Transverse colon (tissue), 4 donors: ENCODE measurements around the gene CSF1R. TPM values are rescaled to one million over a fixed set of nuclear protein-coding genes. Genes with fewer than 3 reads are reported as not detected.

ENCODE experiments used
- DNase-seq: peaks from one replicate; pipeline ENCODE4 v3.0.0-alpha.2; 2019
- H3K27ac ChIP-seq, 4 donors: fragments of 200-600 bp; sonication (generic); 2 replicates each; pipeline ENCODE4 v1.5.1; 2016 to 2018; ENCODE audit warnings: inconsistent platforms in 4 of 4
- H3K27me3 ChIP-seq: fragments of 200-600 bp; sonication (generic); 2 replicates; pipeline ENCODE4 v1.5.1; 2017; ENCODE audit warnings: inconsistent platforms
- H3K36me3 ChIP-seq, 4 donors: fragments of 200-600 bp; sonication (generic); 2 replicates each; pipeline ENCODE4 v1.5.1; 2017 to 2019; ENCODE audit warnings: inconsistent platforms in 4 of 4
- H3K4me1 ChIP-seq, 4 donors: fragments of 200-600 bp; sonication (generic); 2 replicates each; pipeline ENCODE4 v1.5.1; 2017 to 2020; ENCODE audit warnings: inconsistent platforms in 4 of 4
- H3K4me3 ChIP-seq, 4 donors: fragments of 200-600 bp; sonication (generic); 1 replicate in 1 of 4; 2 replicates in 3 of 4; pipeline versions ENCODE4 v1.5.1 to v1.6.1; 2017 to 2019; ENCODE audit warnings: inconsistent platforms in 4 of 4
- H3K9me3 ChIP-seq, 2 donors: fragments of 200-600 bp; sonication (generic); 2 replicates each; pipeline ENCODE4 v1.5.1; 2017 to 2019; ENCODE audit warnings: inconsistent platforms in 2 of 2
- EP300 ChIP-seq: sonication (generic); formaldehyde crosslinking; IDR thresholded peaks from one replicate; pipeline ENCODE4 v1.6.1; 2017; ENCODE audit warnings: antibody characterized with exemption, low read depth
- POLR2A ChIP-seq: fragments of 450-650 bp; IDR thresholded peaks from one replicate; pipeline ENCODE4 v1.6.1; 2016; ENCODE audit warnings: antibody characterized with exemption, mild to moderate bottlenecking, moderate library complexity
- POLR2AphosphoS5 ChIP-seq, 3 donors: sonication (generic); formaldehyde crosslinking; IDR thresholded peaks; one replicate each; pipeline ENCODE4 v1.6.1; 2016; ENCODE audit warnings: antibody characterized with exemption in 3 of 3
- WGBS, 2 donors: methylation state at CpG; one replicate each; pipeline ENCODE4 v1.1.5; 2018; ENCODE audit warnings: low coverage in 1 of 2; 5-methylcytosine and 5-hydroxymethylcytosine counted together
- in situ Hi-C, 4 donors: fragments of 200-750 bp; cut with MboI; loops; one replicate each; pipeline versions ENCODE4 v1.15.0 to v1.15.1; 2017; ENCODE audit warnings: low sequenced_read_pairs in 3 of 4, low pct_ligation_motif_present in 1 of 4, low pct_unique_long_range_greater_than_20kb in 1 of 4
- intact Hi-C: fragments of 100-400 bp; cut with DNase I; formaldehyde crosslinking; loops from one replicate; pipeline ENCODE4 v1.15.1; 2023; ENCODE audit warnings: low total_unique reads
- total RNA-seq, 4 donors: library from RNA; depleted of rRNA; stranded (reverse); fragments of >200 nt; gene quantifications; one replicate each; pipeline ENCODE4 v1.1.0, GENCODE V29; 2016
- TF ChIP-seq, protein P1 (sequence below), 5 experiments: fragments of 200-600 bp in 3 of 5; fragments of 450-650 bp in 2 of 5; sonication (generic) in 3 of 5; IDR thresholded peaks; 1 replicate in 2 of 5; 2 replicates in 3 of 5; pipeline ENCODE4 v1.5.1; 2016 to 2017; ENCODE audit warnings: antibody characterized with exemption in 5 of 5, inconsistent platforms in 3 of 5, mild to moderate bottlenecking in 2 of 5, moderate library complexity in 1 of 5

Gene CSF1R
- total RNA-seq, 4 donors from 2014 or later, result 0.60 to 38.9 (median 14.7) TPM

- intact Hi-C loops (no loop called here), in situ Hi-C loops (loop anchor here in 1 of 4 donors (25.0 kb wide), 1 partner anchor 267 kb away; no protein-coding TSS in a partner anchor)
- H3K27me3 ChIP-seq, result no peaks in the 10 kb centered on the region
- TF ChIP-seq, protein P1, sequence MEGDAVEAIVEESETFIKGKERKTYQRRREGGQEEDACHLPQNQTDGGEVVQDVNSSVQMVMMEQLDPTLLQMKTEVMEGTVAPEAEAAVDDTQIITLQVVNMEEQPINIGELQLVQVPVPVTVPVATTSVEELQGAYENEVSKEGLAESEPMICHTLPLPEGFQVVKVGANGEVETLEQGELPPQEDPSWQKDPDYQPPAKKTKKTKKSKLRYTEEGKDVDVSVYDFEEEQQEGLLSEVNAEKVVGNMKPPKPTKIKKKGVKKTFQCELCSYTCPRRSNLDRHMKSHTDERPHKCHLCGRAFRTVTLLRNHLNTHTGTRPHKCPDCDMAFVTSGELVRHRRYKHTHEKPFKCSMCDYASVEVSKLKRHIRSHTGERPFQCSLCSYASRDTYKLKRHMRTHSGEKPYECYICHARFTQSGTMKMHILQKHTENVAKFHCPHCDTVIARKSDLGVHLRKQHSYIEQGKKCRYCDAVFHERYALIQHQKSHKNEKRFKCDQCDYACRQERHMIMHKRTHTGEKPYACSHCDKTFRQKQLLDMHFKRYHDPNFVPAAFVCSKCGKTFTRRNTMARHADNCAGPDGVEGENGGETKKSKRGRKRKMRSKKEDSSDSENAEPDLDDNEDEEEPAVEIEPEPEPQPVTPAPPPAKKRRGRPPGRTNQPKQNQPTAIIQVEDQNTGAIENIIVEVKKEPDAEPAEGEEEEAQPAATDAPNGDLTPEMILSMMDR (IDR thresholded peaks at IDR 0.05), result no peak
- no peak for TF ChIP-seq POLR2AphosphoS5 (IDR thresholded peaks at IDR 0.05)
- no peak for TF ChIP-seq POLR2A
- TF ChIP-seq EP300, result no peak
- no peak overlapping the region for H3K27ac ChIP-seq
- no peak for DNase-seq
- WGBS, 2 donors, result 89% methylated on average over 5 of the region's 5 CpGs; no CpG with 5 or more reads in 1 of the 2 donors
- H3K4me1 ChIP-seq, result peaks cover 0 to 33% (median 10%) of the 10 kb centered on the region in 4 donors
- H3K9me3 ChIP-seq, result no peaks in the 10 kb centered on the region
- no peak overlapping the region for H3K4me3 ChIP-seq
- H3K36me3 ChIP-seq, result no peaks in the 10 kb centered on the region
These were observed 17.6 kb upstream of the CSF1R start for GRCh38 chr5:150103678-150104549.

- Histone ChIP-seq H3K36me3 (no peaks in the 10 kb centered on the region), H3K27ac (no peak overlapping the region), H3K4me3 (no peak overlapping the region), H3K27me3 (no peaks in the 10 kb centered on the region), H3K4me1 (peaks cover 0 to 5% (median 0%) of the 10 kb centered on the region in 4 donors), H3K9me3 (no peaks in the 10 kb centered on the region)
- intact Hi-C loops, result no loop called here
- DNase-seq, result no peak
- TF ChIP-seq POLR2AphosphoS5 (IDR thresholded peaks at IDR 0.05), result no peak
- TF ChIP-seq, protein P1 (IDR thresholded peaks at IDR 0.05), result no peak
- no peak for TF ChIP-seq EP300
- TF ChIP-seq POLR2A, result no peak
- WGBS, 2 donors, result 62 to 75% methylated on average over 3 to 6 of the region's 6 CpGs
- in situ Hi-C loops, result loop anchor here in 1 of 4 donors (25.0 kb wide), 1 partner anchor 264 kb away; no protein-coding TSS in a partner anchor
These were observed 14.7 kb upstream of the CSF1R start for GRCh38 chr5:150101023-150101422.

DNA sequence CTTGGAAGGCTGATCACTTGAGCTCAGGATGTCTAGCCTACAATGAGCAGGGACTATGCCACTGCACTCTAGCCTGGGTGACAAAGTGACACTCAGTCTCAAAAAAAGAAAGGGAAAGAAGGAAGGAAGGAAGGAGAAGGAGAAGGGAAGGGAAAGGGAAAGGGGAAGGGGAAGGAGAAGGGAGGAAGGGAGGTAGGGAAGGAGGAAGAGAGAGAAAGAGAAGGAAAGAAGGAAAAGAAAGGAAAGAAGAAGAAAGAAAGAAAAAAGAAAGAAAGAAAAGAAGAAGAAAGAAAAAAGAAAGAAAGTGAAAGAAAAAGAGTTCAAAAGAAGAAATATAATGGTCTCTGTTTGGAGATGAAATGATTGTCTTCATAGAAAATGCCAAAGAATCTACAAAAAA lies 10.8 kb upstream of the CSF1R start:
- no peak overlapping the region for H3K27ac ChIP-seq
- no peaks in the 10 kb centered on the region for H3K27me3 ChIP-seq
- intact Hi-C loops, result no loop called here
- H3K36me3 ChIP-seq, result no peaks in the 10 kb centered on the region
- no peak for TF ChIP-seq POLR2A
- no peak for TF ChIP-seq POLR2AphosphoS5 (IDR thresholded peaks at IDR 0.05)
- TF ChIP-seq, protein P1 (IDR thresholded peaks at IDR 0.05), result no peak
- no peak for TF ChIP-seq EP300
- DNase-seq, result no peak
- H3K9me3 ChIP-seq, result no peaks in the 10 kb centered on the region
- H3K4me3 ChIP-seq, result no peak overlapping the region
- H3K4me1 ChIP-seq, result no peaks in the 10 kb centered on the region
- in situ Hi-C loops, result no loop called here

DNA sequence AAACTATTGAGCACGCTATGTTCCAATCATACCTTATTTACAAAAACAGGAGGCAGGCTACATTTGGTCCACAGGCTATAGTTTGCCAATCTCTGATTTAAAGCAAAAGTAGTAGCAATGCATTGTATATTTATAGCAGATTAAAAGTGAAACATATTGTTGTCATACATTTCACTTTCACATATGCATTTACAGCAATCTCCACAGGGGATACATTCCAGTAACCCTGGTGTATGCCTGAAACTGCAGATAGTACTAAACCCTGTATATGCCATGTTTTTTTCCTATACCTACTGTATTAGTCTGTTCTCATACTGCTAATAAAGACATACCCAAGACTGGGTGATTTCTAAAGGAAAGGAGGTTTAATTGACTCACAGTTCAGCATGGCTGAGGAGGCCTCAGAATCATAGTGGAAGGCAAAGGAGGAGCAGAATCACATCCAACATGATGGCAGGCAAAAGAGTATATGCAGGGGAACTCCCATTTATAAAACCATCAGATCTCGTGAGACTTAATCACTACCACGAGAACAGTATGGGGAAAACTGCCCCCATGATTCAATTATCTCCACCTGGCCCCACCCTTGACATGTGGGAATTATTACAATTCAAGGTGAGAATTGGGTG lies 5.9 kb upstream of the CSF1R start:
- TF ChIP-seq EP300, result no peak
- TF ChIP-seq, protein P1 (IDR thresholded peaks at IDR 0.05), result no peak
- H3K4me1 ChIP-seq, result no peaks in the 10 kb centered on the region
- WGBS, 2 donors, result 61 to 92% methylated on average over 2 to 3 of the region's 3 CpGs
- intact Hi-C loops, result no loop called here
- no peaks in the 10 kb centered on the region for H3K36me3 ChIP-seq
- DNase-seq, result no peak
- H3K27me3 ChIP-seq, result no peaks in the 10 kb centered on the region
- H3K4me3 ChIP-seq, result no peak overlapping the region
- H3K27ac ChIP-seq, result no peak overlapping the region
- in situ Hi-C loops, result no loop called here
- H3K9me3 ChIP-seq, result no peaks in the 10 kb centered on the region
